Kidney tubule cell (primary cell): ENCODE results near the gene ZNF189.
A peak's percentile ranks its signal among the peaks of the same experiment; 100 is the strongest.

Experiments
- DNase-seq: peaks from one replicate; pipeline ENCODE4 v3.0.0-alpha.2; 2018; ENCODE audit warnings: low spot score

ZNF189 gene

DNA sequence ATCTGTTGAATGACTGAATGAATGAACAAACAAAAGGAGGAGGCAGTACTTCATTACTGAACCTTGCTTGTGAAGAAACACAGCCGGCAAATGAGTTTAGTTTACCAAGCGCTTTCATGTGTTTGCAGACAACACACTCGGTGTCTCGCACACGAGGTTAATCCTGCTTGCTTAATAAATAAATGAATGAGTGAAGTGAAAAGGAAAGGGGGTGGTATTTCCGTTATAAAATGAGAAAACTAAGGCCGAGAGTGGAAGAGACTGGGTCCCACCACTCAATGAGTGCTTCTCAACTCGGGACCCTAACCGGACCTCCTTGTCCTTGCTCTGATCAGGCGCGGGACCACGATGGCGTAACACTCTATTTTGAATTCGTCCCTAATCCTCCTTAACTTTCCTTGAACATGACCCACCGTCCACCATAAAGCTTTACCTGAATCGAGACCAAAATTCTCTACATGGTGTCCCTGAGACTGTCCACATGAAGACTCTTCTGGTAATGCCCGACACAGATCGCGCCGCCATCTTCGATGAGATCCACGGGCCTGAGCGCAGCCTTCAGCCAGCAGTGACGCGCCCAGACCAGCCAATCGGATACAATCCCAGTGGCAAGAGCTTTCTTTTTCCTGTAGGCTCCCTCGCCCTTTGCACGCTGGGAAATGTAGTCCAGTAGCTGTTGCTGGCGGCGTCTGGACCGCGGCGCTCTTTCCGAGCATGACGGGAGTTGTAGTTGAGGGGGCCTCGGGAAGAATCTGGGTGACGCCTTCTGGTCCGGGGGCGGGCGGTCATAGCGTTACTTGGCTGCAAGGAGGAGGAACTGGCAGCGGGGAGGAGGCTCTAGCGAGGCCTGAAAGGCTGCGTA, at the start of gene ZNF189, which contains the start of gene MRPL50:
ZNF189 (plus strand) TSS at position 784 of the 862 bp plus-strand sequence. CDS start 306 bp downstream, outside the sequence.
MRPL50 (minus strand) TSS at position 551 of the 862 bp plus-strand sequence; CDS start at position 525, 26 bp downstream.
- DNase-seq: peak; percentile 99

DNA sequence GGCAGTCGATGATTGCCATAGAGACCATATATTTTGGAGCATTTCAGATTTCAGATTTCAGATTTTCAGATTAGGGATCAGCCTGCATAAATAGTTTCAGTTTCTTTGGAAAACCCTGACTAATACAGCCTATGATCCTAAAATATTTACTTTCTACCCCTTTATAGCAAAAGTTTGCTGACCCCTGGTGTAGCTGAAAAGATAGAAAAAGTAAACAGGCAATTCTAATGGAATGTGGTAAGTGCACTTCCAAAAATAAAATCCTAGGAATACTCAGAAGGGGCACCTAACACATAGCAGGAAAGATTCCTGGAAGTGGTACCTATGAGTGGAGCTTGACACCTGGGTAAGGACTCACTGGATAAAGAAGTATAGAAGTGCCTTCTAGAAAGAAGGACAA, 48.4 kb upstream of the ZNF189 start:
- no peak for DNase-seq

DNA sequence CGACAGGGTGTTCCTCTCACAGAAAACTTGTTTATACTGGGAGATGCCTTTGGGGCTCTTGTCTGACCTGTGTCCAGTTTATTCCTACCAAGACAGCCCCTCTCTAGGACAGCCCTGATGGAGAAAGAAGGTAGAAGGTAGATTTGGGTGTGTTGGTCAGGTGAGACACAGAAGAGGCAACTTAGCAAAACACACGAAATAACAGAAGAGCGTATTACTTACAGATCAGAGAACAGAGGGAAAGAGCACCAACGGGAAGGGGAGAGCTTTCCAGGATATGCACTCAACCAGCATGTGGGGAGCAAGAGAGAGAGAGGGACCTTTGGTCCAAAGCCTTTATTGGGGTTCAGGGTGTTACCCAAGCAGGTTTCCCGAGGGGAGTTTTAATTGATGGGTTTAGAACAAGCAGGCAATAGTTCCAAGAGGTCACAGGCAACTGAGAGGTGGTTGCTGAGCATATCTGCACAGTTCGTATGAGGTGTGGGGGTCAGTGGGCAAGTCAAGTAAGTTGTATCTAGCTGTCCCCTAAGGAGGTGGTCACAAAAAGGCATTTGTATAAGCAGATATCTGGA, 45.7 kb upstream of the ZNF189 start:
- no peak for DNase-seq

DNA sequence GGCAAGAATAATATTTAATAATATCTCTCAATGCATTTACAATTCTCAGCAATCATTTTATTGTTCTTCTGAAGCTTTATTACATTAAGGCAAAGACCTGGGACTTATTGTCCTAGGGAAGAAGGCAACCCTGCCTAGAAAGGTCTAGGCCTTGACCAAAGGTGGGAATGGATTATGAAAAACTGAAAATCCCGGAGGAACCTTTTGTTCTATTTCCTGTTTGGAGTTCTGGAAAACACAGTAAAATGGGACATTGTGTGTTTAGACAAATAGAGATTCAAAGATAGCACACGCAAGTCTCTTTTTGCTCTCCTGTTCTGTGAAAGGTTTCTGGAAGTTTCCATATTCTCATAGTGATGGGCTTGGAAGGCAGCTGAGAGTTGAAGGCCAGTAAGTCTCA, 45.0 kb upstream of the ZNF189 start:
- DNase-seq: no peak

DNA sequence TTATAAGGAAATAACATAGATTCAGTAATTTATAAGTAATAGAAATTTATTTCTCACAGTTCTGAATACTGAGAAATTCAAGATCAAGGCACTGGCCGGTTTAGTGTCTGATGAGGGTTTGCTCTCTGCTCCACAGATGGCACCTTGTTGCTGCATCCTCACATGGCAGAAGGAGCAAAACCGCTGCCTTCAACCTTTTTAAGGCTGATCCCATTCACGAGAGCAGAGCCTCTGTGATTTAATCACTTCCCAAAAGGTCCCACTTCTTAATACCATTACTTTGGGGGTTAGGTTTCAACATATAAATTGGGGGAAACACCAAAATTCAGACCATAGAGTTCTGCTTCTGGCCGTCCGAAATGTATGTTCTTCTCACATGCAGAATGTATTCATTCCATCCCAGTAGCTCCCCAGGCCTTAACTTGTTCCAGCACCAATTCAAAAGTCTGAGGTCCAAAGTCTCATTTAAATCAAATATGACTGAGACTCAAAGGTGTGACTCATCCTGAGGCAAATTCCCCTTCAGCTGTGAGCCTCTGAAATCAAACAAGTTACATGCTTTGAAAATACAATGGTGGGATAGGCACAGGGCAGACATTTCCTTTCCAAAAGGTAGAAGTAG, 44.4 kb upstream of the ZNF189 start:
- peak; percentile 56 for DNase-seq

DNA sequence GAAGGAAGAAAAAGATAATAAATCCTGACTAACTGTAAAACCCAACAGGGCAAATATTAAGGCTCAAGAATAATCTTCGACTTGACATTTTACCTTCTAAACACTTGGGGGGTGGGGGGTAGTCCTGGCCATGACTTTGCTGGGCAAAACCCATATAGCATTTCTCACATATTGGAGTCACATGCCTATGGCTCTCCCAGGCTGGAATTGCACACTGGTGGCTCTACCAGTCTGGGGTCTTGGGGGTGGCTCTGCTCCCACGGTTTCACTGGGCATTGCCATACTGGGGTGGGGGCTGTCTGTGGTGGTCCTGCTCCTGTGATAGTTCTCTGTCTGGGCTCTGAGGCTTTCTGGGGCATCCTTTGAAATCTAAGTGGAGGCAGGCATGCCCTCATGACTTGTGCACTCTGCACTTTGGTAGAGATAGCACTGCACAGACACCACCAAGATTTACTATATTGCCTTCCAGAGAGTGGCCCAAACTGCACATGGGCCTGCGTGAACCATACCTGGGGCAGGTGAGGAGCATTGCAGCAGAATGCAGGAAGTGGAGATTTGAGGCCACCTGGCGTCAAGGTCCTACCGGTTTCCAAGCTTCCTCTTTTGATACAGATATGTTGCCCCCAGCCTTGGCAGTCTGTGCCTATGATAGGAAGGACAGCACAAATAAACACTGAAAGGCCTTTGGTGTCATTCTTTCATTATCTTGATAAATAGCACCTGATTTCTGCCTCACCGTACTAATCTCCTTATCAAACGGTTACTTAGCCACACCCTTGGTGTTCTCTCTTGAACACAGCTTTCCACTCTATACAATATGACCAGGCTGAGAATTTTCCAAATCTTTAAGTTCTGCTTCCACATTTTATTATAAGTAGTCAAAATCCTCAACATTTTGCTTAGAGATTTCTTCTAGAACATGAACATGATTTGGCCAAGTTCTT, 43.6 kb upstream of the ZNF189 start:
- no peak for DNase-seq

DNA sequence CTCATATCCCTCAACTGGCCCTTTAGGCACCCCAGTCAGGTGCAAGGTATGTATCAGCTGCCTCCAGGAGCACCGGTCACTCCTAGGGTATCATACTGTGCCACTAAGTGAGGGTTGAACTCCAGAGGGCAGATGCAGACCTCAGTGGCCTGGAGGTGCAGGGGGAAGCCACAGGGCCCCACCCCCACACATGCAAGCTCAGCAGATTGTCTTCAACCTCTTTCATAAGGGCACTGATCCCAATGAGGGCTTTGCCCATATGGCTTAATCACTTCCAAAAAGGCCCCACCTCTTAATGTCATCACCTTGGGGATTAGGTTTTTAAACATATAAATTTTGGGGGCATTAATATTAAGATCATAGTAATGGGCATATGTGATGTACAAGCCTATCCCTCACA, 42.0 kb upstream of the ZNF189 start:
- DNase-seq: no peak

DNA sequence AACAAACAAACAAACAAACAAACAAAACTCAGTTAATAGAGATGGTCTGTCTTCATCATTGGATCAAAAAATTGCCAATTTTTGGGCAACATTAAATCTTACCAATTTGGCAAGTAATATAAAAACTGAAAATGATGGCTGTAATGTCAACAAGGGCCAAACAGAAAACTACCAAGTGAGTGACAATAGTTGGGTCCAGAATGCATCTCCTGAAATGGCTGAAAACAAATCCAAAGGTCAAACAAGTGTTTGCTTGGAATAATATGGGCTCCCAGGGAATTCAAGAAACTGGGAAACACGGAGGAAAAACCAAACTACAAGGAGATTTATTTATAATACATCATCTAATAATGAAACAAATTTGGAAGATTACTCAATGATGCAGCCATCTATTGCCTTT, 39.0 kb upstream of the ZNF189 start:
- no peak for DNase-seq

DNA sequence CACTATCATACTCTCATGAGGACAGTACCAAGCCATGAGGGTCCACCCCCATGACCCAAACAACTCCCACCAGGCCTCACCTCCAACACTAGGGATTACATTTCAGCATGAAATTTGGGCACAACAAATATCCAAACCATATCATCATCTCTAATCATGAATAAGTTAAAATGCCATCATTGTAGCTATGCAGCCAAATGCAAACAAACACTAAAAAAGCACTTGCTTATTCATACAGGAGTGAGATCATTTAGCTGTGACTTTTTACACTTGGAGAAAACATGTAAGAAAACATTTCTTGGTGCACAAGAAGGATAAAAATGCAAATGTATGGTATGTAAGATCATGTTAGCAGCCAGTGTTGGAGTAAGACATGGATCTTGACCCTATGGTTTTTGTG, 38.0 kb upstream of the ZNF189 start:
- no peak for DNase-seq

DNA sequence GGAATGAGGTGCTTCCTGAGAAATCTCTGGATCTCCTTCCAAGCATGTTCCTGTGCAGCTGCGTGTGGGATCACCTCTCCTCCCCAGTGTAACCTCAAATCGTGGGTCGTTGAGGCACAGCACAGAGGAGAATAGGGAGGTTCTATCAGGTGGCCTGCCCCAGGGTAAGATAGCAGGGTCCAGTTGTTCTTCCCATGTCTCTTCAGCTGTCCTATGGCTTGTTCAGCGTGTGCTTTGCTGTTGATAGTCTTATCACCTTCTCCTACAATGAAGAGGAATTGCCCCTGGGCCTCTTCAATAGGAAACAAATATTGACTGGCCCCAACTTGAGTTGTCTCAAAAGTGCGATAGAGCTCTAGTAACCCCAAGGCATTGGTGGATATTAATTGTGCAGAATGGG, 36.2 kb upstream of the ZNF189 start:
- no peak for DNase-seq

DNA sequence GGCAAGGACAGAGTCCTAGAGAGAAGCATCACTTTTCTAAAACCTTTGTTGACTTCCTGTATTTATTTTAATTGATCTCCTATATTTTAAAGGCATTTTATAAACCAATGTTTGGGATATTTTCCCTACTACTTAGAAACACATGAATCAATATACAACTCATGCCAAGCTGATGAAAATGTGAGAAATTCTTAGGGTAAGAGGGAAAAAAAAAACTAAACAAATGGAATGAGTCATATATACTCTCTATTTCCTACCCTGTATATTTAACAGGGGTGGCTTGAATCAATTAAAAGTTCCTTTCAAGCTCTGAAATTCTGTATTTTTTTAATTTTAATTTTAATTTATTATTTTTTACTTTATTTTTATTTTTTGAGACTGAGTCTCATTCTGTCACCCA, 33.5 kb upstream of the ZNF189 start:
- DNase-seq: peak; percentile 10

DNA sequence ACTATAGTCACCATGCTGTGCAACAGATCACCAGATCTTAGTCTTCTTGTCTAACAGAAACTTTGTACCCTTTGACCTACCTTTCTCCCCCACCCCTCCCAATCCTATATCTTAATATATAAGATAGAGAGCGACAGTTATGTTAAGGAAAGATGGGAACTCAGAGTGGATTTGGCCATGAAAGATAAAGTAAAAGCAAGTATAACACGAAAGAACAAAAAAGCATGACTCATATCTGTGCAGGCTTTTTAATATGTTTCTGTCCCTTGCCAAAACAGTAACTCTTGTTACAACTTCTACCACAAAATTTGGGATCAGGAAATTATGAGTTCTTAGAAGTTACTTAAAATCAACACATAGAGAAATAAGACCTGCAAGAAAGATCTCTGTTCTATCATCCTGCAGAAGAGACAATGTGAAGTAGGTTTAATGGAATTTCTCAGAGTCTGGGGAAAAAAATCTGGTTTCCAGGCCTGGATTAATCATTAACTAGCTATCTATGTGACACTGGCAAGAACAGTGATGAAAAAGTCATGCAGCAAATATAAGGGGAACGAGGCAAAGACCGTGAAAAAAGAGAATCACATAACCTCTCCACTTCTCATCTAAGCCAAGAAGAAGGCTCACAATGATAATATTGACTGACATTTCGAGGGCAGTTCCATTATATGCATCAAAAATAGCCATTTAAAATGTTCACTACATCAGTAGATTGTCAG, 32.5 kb upstream of the ZNF189 start:
- peak; percentile 71 for DNase-seq

DNA sequence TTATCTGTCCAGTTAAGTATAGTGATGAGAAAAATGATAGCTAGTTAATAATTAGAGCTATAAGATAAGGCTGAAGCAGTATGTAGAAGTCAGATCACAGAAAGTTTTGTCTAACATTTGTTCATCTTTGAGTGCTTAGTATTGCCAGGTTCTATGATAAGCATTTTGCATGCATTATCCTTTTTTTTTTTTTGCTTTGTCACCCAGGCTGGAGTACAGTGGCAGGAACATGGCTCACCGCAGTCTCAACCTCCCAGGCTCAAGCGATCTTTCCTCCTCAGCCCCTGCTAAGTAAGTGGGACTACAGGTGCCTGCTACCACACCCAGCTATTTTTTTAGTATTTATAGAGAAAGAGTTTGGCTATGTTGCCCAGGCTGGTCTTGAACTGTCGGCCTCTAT, 31.3 kb upstream of the ZNF189 start:
- DNase-seq: no peak

DNA sequence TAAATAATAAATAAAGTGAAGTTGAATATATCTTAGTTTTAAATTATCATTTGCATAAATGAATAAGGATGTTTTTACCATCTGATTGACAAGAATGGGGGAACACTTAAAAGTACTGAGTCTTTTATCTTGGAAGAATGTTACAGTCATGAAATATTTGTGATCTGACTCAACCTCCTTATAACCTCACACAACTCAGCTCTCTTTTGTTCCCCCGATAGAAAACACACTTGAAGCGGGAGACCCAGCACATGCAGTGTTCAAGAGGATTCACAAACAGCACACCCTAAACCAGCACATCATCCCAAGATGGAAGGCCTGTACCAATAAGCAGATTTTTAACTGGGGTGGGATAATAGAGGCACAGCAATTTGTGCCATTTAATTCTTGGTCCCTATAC, 29.4 kb upstream of the ZNF189 start:
- peak; percentile 54 for DNase-seq

DNA sequence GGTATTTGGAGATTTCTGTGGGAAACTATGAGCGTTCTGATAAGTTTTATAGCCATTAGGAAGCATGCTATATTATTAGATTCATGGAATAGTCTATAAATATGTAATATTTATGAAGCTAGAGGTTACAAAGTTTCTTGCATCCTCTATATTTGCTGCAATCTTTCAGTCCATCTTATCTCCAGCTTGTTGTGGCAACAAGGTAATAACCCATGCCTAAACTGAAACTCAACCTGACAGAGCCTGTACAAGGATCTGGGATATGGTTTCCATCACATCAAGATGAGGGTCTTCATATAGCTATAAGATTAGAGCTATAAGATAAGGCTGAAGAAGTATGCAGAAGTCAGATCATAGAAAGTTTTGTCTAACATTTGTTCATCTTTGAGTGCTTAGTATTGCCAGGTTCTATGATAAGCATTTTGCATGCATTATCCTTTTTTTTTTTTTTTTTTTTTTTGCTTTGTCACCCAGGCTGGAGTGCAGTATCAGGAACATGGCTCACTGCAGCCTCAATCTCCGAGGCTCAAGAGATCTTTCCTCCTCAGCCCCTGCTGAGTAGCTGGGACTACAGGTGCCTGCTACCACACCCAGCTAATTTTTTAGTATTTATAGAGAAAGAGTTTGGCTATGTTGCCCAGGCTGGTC, 28.6 kb upstream of the ZNF189 start:
- no peak for DNase-seq

DNA sequence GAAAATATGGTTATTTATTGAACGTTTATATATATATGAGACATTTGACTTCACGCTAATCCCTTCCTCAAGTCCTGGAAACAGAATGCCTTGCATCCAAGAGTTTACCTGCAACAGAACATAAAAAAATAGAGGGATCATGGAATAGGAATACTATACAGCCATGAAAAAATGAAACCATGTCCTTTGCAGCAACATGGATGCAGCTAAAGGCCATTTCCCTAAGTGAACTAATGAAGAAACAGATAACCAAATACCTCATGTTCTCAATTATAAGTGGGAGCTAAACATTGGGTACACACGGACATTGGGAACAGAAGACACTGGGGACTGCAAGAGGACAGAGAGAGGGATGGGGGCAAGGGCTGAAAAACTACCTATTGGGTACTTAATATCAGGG, 26.8 kb upstream of the ZNF189 start:
- no peak for DNase-seq

DNA sequence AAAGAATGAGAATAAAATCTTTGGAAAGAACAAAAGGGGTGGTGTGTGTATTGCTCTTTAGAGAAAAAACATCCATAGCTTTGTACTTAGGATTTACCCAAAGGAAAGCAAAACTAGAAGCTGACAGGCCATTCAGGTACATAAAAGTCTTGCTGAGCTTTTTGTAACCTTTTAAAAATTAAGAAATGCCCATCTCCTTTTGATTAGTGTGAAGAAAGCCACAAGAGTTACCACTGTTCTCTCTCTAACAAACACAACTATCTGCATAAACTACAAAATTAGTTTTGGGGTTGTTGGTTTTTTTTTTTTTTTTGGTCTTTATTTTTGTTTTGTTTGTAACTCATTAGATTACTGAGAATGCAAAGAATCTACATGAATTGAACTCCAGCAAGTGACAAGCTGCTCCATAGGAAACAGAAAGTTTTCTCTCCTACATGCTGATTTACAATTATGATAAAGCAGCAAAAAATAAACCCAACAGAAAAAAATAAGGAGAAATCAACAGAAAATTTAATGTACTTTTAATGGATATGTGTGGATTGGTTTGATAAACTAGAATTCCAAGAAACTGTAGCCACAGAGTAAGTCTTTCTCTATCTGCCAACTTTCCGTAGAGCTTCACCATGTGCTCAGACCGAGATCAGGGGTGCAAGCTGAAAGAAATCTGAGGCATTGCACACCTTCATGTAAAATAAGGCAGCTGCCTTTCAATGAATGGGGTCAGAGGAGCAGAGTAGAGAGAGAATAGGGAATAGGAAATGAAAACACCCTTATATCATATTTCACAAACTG, 26.1 kb upstream of the ZNF189 start:
- DNase-seq: no peak

DNA sequence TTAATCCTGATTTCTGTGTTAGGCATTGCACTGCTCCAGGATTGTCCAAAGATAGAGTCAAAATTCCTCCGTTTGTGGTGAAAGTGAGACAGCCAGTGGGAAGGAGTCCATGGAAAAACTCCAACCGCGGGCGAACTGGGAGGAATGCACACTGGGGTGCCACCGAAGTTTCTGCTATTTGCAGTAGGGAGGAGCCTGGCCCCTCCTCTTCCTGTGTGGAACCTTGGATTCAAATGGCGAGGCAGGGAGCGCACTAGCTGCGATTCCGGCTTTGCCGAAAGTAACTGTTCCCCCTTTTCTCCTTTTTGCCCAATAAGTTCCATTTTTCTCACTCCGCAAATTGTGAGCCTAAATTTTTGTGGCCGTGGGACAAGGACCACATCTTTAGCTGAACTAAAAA, 23.1 kb upstream of the ZNF189 start:
- no peak for DNase-seq

DNA sequence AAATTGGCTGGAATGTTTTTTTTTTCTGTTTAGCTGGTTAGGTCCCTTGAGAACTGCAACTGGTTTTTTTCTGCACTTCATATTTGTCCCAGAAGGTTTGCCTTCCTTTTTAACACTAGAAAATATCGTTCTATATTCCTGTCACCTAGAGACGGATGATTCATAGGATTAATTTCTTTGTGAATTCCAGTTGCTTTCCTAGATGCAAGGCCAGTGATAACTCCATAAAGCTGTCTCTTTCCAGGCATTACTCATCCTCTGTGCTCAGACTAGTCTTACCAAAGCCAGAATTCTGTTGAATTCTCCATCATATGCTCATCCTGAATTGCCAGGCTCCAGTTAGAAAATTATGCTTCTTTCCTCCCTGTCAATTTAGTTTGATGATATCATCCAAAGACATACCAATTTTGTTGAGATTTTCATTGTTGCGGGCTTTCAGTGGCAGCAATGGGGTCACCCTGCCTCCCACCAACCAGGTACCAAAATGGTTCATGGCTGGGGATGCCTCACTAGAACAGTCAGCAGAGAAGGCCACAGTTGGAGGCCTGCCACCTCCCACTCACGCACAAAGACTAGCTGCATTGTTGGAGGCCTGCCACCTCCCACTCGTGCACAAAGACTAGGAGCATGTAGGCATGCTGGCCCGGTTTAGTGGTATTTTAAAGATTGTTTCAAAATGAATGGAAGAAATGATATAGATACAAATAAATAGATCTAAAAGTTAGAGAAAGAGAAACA, 22.4 kb upstream of the ZNF189 start:
- peak; percentile 63 for DNase-seq
